IMR-90 (cell line): ENCODE results near the gene MROH2B.

Source experiments
- BHLHE40 ChIP-seq: fragments of 150-350 bp; IDR thresholded peaks from 2 replicates; pipeline ENCODE4 v1.6.1; 2016; ENCODE audit warnings: mild to moderate bottlenecking, low read depth, low read length
- CEBPB ChIP-seq: IDR thresholded peaks from 2 replicates; pipeline ENCODE4 v1.6.1; 2012; ENCODE audit warnings: low read depth, low read length, improper control_type of control experiment
- CHD1 ChIP-seq: IDR thresholded peaks from 2 replicates; pipeline ENCODE4 v1.6.1; 2012; ENCODE audit warnings: low read depth, low read length, improper control_type of control experiment
- CTCF ChIP-seq: conservative IDR thresholded peaks from 2 replicates; pipeline ENCODE4 v1.5.1; 2012; ENCODE audit warnings: mild to moderate bottlenecking, low read depth, low read length, improper control_type of control experiment
- ELK1 ChIP-seq: fragments of 150-350 bp; IDR thresholded peaks from 2 replicates; pipeline ENCODE4 v1.6.1; 2016; ENCODE audit warnings: low read depth, mild to moderate bottlenecking, low read length, moderate library complexity, borderline replicate concordance
- FOS ChIP-seq: fragments of 150-350 bp; IDR thresholded peaks from 2 replicates; pipeline ENCODE4 v1.6.1; 2016; ENCODE audit warnings: low read depth, low read length
- MAFK ChIP-seq: IDR thresholded peaks from 2 replicates; pipeline ENCODE4 v1.6.1; 2012; ENCODE audit warnings: low read depth, low read length, improper control_type of control experiment
- POLR2A ChIP-seq: IDR thresholded peaks from 2 replicates; pipeline ENCODE4 v1.6.1; 2012; ENCODE audit warnings: mild to moderate bottlenecking, low read depth, low read length
- RAD21 ChIP-seq: IDR thresholded peaks from 2 replicates; pipeline ENCODE4 v1.6.1; 2012; ENCODE audit warnings: low read length, improper control_type of control experiment
- RCOR1 ChIP-seq: IDR thresholded peaks from 2 replicates; pipeline ENCODE4 v1.6.1; 2012; ENCODE audit warnings: mild to moderate bottlenecking, low read length, improper control_type of control experiment; ENCODE audit not compliant: insufficient replicate concordance
- RFX5 ChIP-seq: IDR thresholded peaks from 2 replicates; pipeline ENCODE4 v1.8.0; 2012; ENCODE audit warnings: low read depth, mild to moderate bottlenecking, low read length, moderate library complexity
- SMC3 ChIP-seq: fragments of 150-350 bp; IDR thresholded peaks from 2 replicates; pipeline ENCODE4 v1.6.1; 2016; ENCODE audit warnings: low read depth, mild to moderate bottlenecking, antibody characterized with exemption, low read length, moderate library complexity
- USF2 ChIP-seq: fragments of 150-350 bp; IDR thresholded peaks from 2 replicates; pipeline ENCODE4 v1.6.1; 2017; ENCODE audit warnings: mild to moderate bottlenecking, antibody characterized with exemption, low read length, low read depth

DNA sequence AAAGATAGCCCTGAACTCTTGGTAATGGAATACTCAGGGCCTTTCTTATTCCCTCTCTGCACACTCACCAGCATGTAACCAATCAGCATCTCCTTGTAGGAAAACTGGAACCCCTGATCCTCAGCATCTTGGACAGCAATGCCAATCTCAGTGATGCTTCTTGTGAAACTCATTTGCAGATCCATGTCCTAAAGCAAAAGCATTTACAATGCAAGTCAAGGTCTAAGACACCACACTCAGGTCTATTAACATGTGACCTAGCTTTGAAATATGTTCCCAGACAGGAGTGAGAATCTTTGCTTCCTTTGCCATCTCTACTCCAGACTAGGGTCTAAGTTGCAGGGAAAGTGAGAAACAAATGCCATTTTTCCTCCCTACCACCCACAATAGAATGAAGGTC, 38.2 kb downstream of the MROH2B start:
- no peak for TF ChIP-seq CTCF
- TF ChIP-seq RAD21 = no peak
- no peak for TF ChIP-seq POLR2A
- no peak for TF ChIP-seq FOS
- no peak for TF ChIP-seq USF2
- no peak for TF ChIP-seq MAFK
- no peak for TF ChIP-seq CEBPB
- TF ChIP-seq RFX5 = no peak
- TF ChIP-seq BHLHE40 = no peak
- TF ChIP-seq ELK1 = no peak
- no peak for TF ChIP-seq CHD1
- TF ChIP-seq RCOR1 = no peak
- TF ChIP-seq SMC3 = no peak
